CD4-positive, CD25-positive, alpha-beta regulatory T cell (primary cell): Measurements from ENCODE around the gene NAV2. TPM values are rescaled to one million over a fixed set of nuclear protein-coding genes. Genes with fewer than 3 reads are reported as not detected.

Source experiments
- ATAC-seq, 2 donors: fragments of 150-1000 bp; cut with Tn5 transposase; one replicate each; pipeline ENCODE4 v1.10.0; 2021; ENCODE audit warnings: low read depth in 2 of 2, moderate number of reproducible peaks in 2 of 2, moderate library complexity in 1 of 2
- DNase-seq, 3 donors: peaks; one replicate each; pipeline versions ENCODE4 v3.0.0 to v3.0.0-alpha.2; 2012 to 2022; ENCODE audit warnings: mixed read lengths in 1 of 3
- H3K27ac ChIP-seq: one replicate; pipeline ENCODE4 v1.7.0; 2013; ENCODE audit warnings: mild to moderate bottlenecking, low read length; ENCODE audit not compliant: insufficient read depth, poor library complexity, severe bottlenecking
- H3K27me3 ChIP-seq: one replicate; pipeline ENCODE4 v1.7.0; 2013; ENCODE audit warnings: low read length; ENCODE audit not compliant: control insufficient read depth, insufficient read depth
- H3K36me3 ChIP-seq: one replicate; pipeline ENCODE4 v1.7.0; 2013; ENCODE audit warnings: mild to moderate bottlenecking, low read length, moderate library complexity; ENCODE audit not compliant: control insufficient read depth, insufficient read depth
- H3K4me1 ChIP-seq: 2 replicates; pipeline ENCODE4 v1.7.0; 2013; ENCODE audit warnings: mild to moderate bottlenecking, low read length; ENCODE audit not compliant: insufficient read depth, control insufficient read depth, poor library complexity, severe bottlenecking
- H3K4me3 ChIP-seq: one replicate; pipeline ENCODE4 v1.7.0; 2013; ENCODE audit warnings: low read depth, mild to moderate bottlenecking, low read length, moderate library complexity
- H3K9me3 ChIP-seq, 2 experiments: 1 replicate in 1 of 2; 2 replicates in 1 of 2; pipeline ENCODE4 v1.7.0; 2013; ENCODE audit warnings: low read length in 2 of 2, mild to moderate bottlenecking in 1 of 2, moderate library complexity in 1 of 2; ENCODE audit not compliant: control insufficient read depth in 2 of 2
- H3K27ac Mint-ChIP-seq, 3 donors: one replicate each; pipeline ENCODE4 v1.8.0; 2020 to 2022; ENCODE audit warnings: mild to moderate bottlenecking in 3 of 3, mixed read lengths in 3 of 3, moderate library complexity in 2 of 3
- H3K27me3 Mint-ChIP-seq: one replicate; pipeline ENCODE4 v1.8.0; 2022; ENCODE audit warnings: mild to moderate bottlenecking, mixed read lengths
- H3K36me3 Mint-ChIP-seq: one replicate; pipeline ENCODE4 v1.8.0; 2020; ENCODE audit warnings: mixed read lengths
- H3K4me1 Mint-ChIP-seq, 4 donors: one replicate each; pipeline ENCODE4 v1.8.0; 2020 to 2022; ENCODE audit warnings: mixed read lengths in 4 of 4, mild to moderate bottlenecking in 1 of 4
- H3K4me3 Mint-ChIP-seq, 4 donors: one replicate each; pipeline ENCODE4 v1.8.0; 2020 to 2022; ENCODE audit warnings: mild to moderate bottlenecking in 4 of 4, mixed read lengths in 4 of 4, moderate library complexity in 3 of 4
- H3K9me3 Mint-ChIP-seq, 7 donors: one replicate each; pipeline ENCODE4 v1.8.0; 2020 to 2022; ENCODE audit warnings: mixed read lengths in 7 of 7, mild to moderate bottlenecking in 3 of 7, moderate library complexity in 2 of 7
- polyA plus RNA-seq, 4 donors: library from polyadenylated mRNA; unstranded; fragments of 300-500 nt; fragmentation: Illumina TruSeq; gene quantifications; one replicate each; pipeline ENCODE4 v1.2.3, GENCODE V29; 2021
- total RNA-seq: library from RNA; stranded (reverse); gene quantifications from one replicate; pipeline ENCODE4 v1.2.3, GENCODE V29; 2022

The NAV2 gene
- total and polyA plus RNA-seq, 5 donors from 2014 or later, result 0.14 to 0.59 (median 0.36) TPM; not detected in 2

- H3K27me3 Mint-ChIP-seq, result peaks cover 4% of the 10 kb centered on the region
- H3K4me3 Mint-ChIP-seq, result no peak overlapping the region
- H3K9me3 ChIP-seq, result no peaks in the 10 kb centered on the region
- no peak overlapping the region for H3K4me3 ChIP-seq
- no peaks in the 10 kb centered on the region for H3K4me1 Mint-ChIP-seq
- H3K27ac Mint-ChIP-seq, result no peak overlapping the region
- H3K9me3 Mint-ChIP-seq, result peaks cover 0 to 3% (median 0%) of the 10 kb centered on the region in 7 donors
- no peaks in the 10 kb centered on the region for H3K36me3 Mint-ChIP-seq
- no peaks in the 10 kb centered on the region for H3K36me3 ChIP-seq
- DNase-seq (no peak), ATAC-seq (no peak)
- H3K27ac ChIP-seq, result no peak overlapping the region
- no peaks in the 10 kb centered on the region for H3K27me3 ChIP-seq
- H3K4me1 ChIP-seq, result no peaks in the 10 kb centered on the region
Measured at GRCh38 chr11:19879307-19880087, 166.9 kb downstream of the NAV2 start.

- Histone ChIP-seq H3K27me3 (no peaks in the 10 kb centered on the region), H3K9me3 (no peaks in the 10 kb centered on the region), H3K36me3 (no peaks in the 10 kb centered on the region), H3K4me1 (no peaks in the 10 kb centered on the region), H3K27ac (no peak overlapping the region), H3K4me3 (no peak overlapping the region)
- DNase-seq (no peak), ATAC-seq (no peak)
- Mint-ChIP-seq H3K4me1 (no peaks in the 10 kb centered on the region), H3K27me3 (peaks cover 4% of the 10 kb centered on the region), H3K36me3 (no peaks in the 10 kb centered on the region), H3K4me3 (no peak overlapping the region), H3K9me3 (peaks cover 0 to 3% (median 0%) of the 10 kb centered on the region in 7 donors), H3K27ac (no peak overlapping the region)
Measured at GRCh38 chr11:19880088-19880345, 167.4 kb downstream of the NAV2 start.

- Histone ChIP-seq H3K36me3 (no peaks in the 10 kb centered on the region), H3K4me1 (no peaks in the 10 kb centered on the region), H3K4me3 (no peak overlapping the region), H3K27me3 (no peaks in the 10 kb centered on the region), H3K27ac (no peak overlapping the region), H3K9me3 (no peaks in the 10 kb centered on the region)
- no peaks in the 10 kb centered on the region for H3K4me1 Mint-ChIP-seq
- DNase-seq (no peak), ATAC-seq (no peak)
- peaks cover 4% of the 10 kb centered on the region for H3K27me3 Mint-ChIP-seq
- H3K9me3 Mint-ChIP-seq, result peaks cover 0 to 3% (median 0%) of the 10 kb centered on the region in 7 donors
- H3K27ac Mint-ChIP-seq, result no peak overlapping the region
- H3K36me3 Mint-ChIP-seq, result no peaks in the 10 kb centered on the region
- no peak overlapping the region for H3K4me3 Mint-ChIP-seq
Measured at GRCh38 chr11:19881177-19881576, 168.5 kb downstream of the NAV2 start.

GRCh38 chr11:19882356-19882755 is 169.7 kb downstream of the NAV2 start:
- Mint-ChIP-seq H3K9me3 (peaks cover 0 to 3% (median 0%) of the 10 kb centered on the region in 7 donors), H3K4me3 (no peak overlapping the region), H3K27me3 (peaks cover 4% of the 10 kb centered on the region), H3K4me1 (no peaks in the 10 kb centered on the region), H3K27ac (no peak overlapping the region), H3K36me3 (no peaks in the 10 kb centered on the region)
- Histone ChIP-seq H3K27me3 (no peaks in the 10 kb centered on the region), H3K36me3 (no peaks in the 10 kb centered on the region), H3K27ac (no peak overlapping the region), H3K4me3 (no peak overlapping the region), H3K4me1 (no peaks in the 10 kb centered on the region), H3K9me3 (no peaks in the 10 kb centered on the region)
- DNase-seq, result no peak
- no peak for ATAC-seq

- Mint-ChIP-seq H3K27me3 (no peaks in the 10 kb centered on the region), H3K27ac (no peak overlapping the region), H3K36me3 (no peaks in the 10 kb centered on the region), H3K4me3 (no peak overlapping the region), H3K9me3 (peaks cover 0 to 3% (median 0%) of the 10 kb centered on the region in 7 donors), H3K4me1 (no peaks in the 10 kb centered on the region)
- no peak overlapping the region for H3K27ac ChIP-seq
- H3K4me1 ChIP-seq, result no peaks in the 10 kb centered on the region
- H3K36me3 ChIP-seq, result no peaks in the 10 kb centered on the region
- H3K4me3 ChIP-seq, result no peak overlapping the region
- no peaks in the 10 kb centered on the region for H3K27me3 ChIP-seq
- ATAC-seq (no peak), DNase-seq (no peak)
- no peaks in the 10 kb centered on the region for H3K9me3 ChIP-seq
Measured at GRCh38 chr11:19886498-19886897, 173.9 kb downstream of the NAV2 start.

- Histone ChIP-seq H3K4me1 (no peaks in the 10 kb centered on the region), H3K36me3 (no peaks in the 10 kb centered on the region), H3K27me3 (no peaks in the 10 kb centered on the region), H3K27ac (no peak overlapping the region), H3K4me3 (no peak overlapping the region), H3K9me3 (no peaks in the 10 kb centered on the region)
- no peak overlapping the region for H3K4me3 Mint-ChIP-seq
- H3K9me3 Mint-ChIP-seq, result no peaks in the 10 kb centered on the region
- no peak overlapping the region for H3K27ac Mint-ChIP-seq
- DNase-seq (no peak), ATAC-seq (no peak)
- H3K36me3 Mint-ChIP-seq, result no peaks in the 10 kb centered on the region
- H3K27me3 Mint-ChIP-seq, result no peaks in the 10 kb centered on the region
- no peaks in the 10 kb centered on the region for H3K4me1 Mint-ChIP-seq
Measured at GRCh38 chr11:19887842-19888241, 175.2 kb downstream of the NAV2 start.

GRCh38 chr11:19889531-19889930 is 176.9 kb downstream of the NAV2 start:
- Mint-ChIP-seq H3K36me3 (no peaks in the 10 kb centered on the region), H3K27me3 (no peaks in the 10 kb centered on the region), H3K4me1 (no peaks in the 10 kb centered on the region), H3K4me3 (no peak overlapping the region), H3K27ac (no peak overlapping the region), H3K9me3 (peaks cover 0 to 2% (median 0%) of the 10 kb centered on the region in 7 donors)
- ATAC-seq (no peak), DNase-seq (no peak)
- H3K36me3 ChIP-seq, result no peaks in the 10 kb centered on the region
- H3K27ac ChIP-seq, result no peak overlapping the region
- no peaks in the 10 kb centered on the region for H3K4me1 ChIP-seq
- no peak overlapping the region for H3K4me3 ChIP-seq
- H3K9me3 ChIP-seq, result no peaks in the 10 kb centered on the region
- no peaks in the 10 kb centered on the region for H3K27me3 ChIP-seq

GRCh38 chr11:19890308-19890707 is 177.7 kb downstream of the NAV2 start:
- no peak for ATAC-seq
- Histone ChIP-seq H3K27me3 (no peaks in the 10 kb centered on the region), H3K4me3 (no peak overlapping the region), H3K9me3 (no peaks in the 10 kb centered on the region), H3K27ac (no peak overlapping the region), H3K4me1 (no peaks in the 10 kb centered on the region), H3K36me3 (no peaks in the 10 kb centered on the region)
- Mint-ChIP-seq H3K4me1 (no peaks in the 10 kb centered on the region), H3K36me3 (no peaks in the 10 kb centered on the region), H3K9me3 (peaks cover 0 to 2% (median 0%) of the 10 kb centered on the region in 7 donors), H3K4me3 (no peak overlapping the region), H3K27ac (no peak overlapping the region), H3K27me3 (no peaks in the 10 kb centered on the region)
- no peak for DNase-seq
